Measurements from ENCODE around the gene TRIM50. TPM values are rescaled to one million over a fixed set of nuclear protein-coding genes. Genes with fewer than 3 reads are reported as not detected.
"Not testable (repeated sequence)": the region's sequence is repeated elsewhere in the genome, so short reads cannot be mapped to it uniquely, and the experiment has no call there.

The TRIM50 gene
- total RNA-seq, result 0.32 TPM
- long read RNA-seq, result 0 reads

GRCh38 chr7:73327922-73328321, at the start of gene TRIM50, which contains the start of gene FKBP6:
Gene TRIM50 (minus strand): TSS chr7:73328082. CDS start chr7:73324787, 3,295 bp downstream.
Gene FKBP6 (plus strand): TSS chr7:73328161. CDS start chr7:73328429, 268 bp downstream.
- DNase-seq (ENCODE audit: missing footprints); ATAC-seq; intact Hi-C loops (cut with DNase I): not testable (repeated sequence)

- DNase-seq (ENCODE audit: missing footprints), result no peak
- ATAC-seq, result no peak
- intact Hi-C loops (cut with DNase I), result no loop called here
Observed at GRCh38 chr7:73376671-73377412, 49.0 kb upstream of the TRIM50 start.

- ATAC-seq; DNase-seq (ENCODE audit: missing footprints); intact Hi-C loops (cut with DNase I): not testable (repeated sequence)
Observed at GRCh38 chr7:73376262-73376661, 48.4 kb upstream of the TRIM50 start.

- intact Hi-C loops (cut with DNase I), result no loop called here
- no peak for DNase-seq (ENCODE audit: missing footprints)
Observed at GRCh38 chr7:73373741-73374140, 45.9 kb upstream of the TRIM50 start.

GRCh38 chr7:73369622-73370021, 41.7 kb upstream of the TRIM50 start:
- no peak for DNase-seq (ENCODE audit: missing footprints)
- no peak for ATAC-seq
- intact Hi-C loops (cut with DNase I), result no loop called here

More at GRCh38 chr7:73373741-73374140, 45.9 kb upstream of the TRIM50 start:
- no peak for ATAC-seq

GRCh38 chr7:73369009-73369408, 41.1 kb upstream of the TRIM50 start:
- DNase-seq (ENCODE audit: missing footprints) (no peak), ATAC-seq (no peak)
- intact Hi-C loops (cut with DNase I), result no loop called here

- ATAC-seq, result no peak
- intact Hi-C loops (cut with DNase I), result no loop called here
- no peak for DNase-seq (ENCODE audit: missing footprints)
Observed at GRCh38 chr7:73366990-73367389, 39.1 kb upstream of the TRIM50 start.

- DNase-seq (ENCODE audit: missing footprints) (no peak), ATAC-seq (no peak)
- intact Hi-C loops (cut with DNase I), result no loop called here
Observed at GRCh38 chr7:73366127-73366526, 38.2 kb upstream of the TRIM50 start.

GRCh38 chr7:73364006-73364728, 36.3 kb upstream of the TRIM50 start:
- intact Hi-C loops (cut with DNase I), result no loop called here
- DNase-seq (ENCODE audit: missing footprints), result no peak
- ATAC-seq, result no peak

GRCh38 chr7:73363225-73364005, 35.5 kb upstream of the TRIM50 start:
- DNase-seq (ENCODE audit: missing footprints) (no peak), ATAC-seq (no peak)
- intact Hi-C loops (cut with DNase I), result no loop called here

- intact Hi-C loops (cut with DNase I); DNase-seq (ENCODE audit: missing footprints); ATAC-seq: not testable (repeated sequence)
Observed at GRCh38 chr7:73360590-73360989, 32.7 kb upstream of the TRIM50 start.

GRCh38 chr7:73359746-73360375, 32.0 kb upstream of the TRIM50 start:
- ATAC-seq (no peak), DNase-seq (ENCODE audit: missing footprints) (no peak)
- intact Hi-C loops (cut with DNase I), result no loop called here

GRCh38 chr7:73359306-73359705, 31.4 kb upstream of the TRIM50 start:
- ATAC-seq (no peak), DNase-seq (ENCODE audit: missing footprints) (no peak)
- intact Hi-C loops (cut with DNase I), result no loop called here

- DNase-seq (ENCODE audit: missing footprints) (no peak), ATAC-seq (no peak)
- intact Hi-C loops (cut with DNase I), result no loop called here
Observed at GRCh38 chr7:73358590-73359275, 30.9 kb upstream of the TRIM50 start.

GRCh38 chr7:73356159-73356558, 28.3 kb upstream of the TRIM50 start:
- no peak for ATAC-seq
- no peak for DNase-seq (ENCODE audit: missing footprints)
- intact Hi-C loops (cut with DNase I), result no loop called here

GRCh38 chr7:73354821-73355220, 26.9 kb upstream of the TRIM50 start:
- DNase-seq (ENCODE audit: missing footprints) (no peak), ATAC-seq (no peak)
- intact Hi-C loops (cut with DNase I), result no loop called here

- ATAC-seq (no peak), DNase-seq (ENCODE audit: missing footprints) (no peak)
- intact Hi-C loops (cut with DNase I), result no loop called here
Observed at GRCh38 chr7:73354196-73354595, 26.3 kb upstream of the TRIM50 start.

GRCh38 chr7:73353243-73353642, 25.4 kb upstream of the TRIM50 start:
- DNase-seq (ENCODE audit: missing footprints) (no peak), ATAC-seq (no peak)
- intact Hi-C loops (cut with DNase I), result no loop called here

Measured in Right ventricle myocardium inferior (tissue), 1 donor.